CD14-positive monocyte (primary cell): Measurements from ENCODE around the gene LYZL1. TPM values are rescaled to one million over a fixed set of nuclear protein-coding genes. Genes with fewer than 3 reads are reported as not detected.
A peak's percentile ranks its signal among the peaks of the same experiment; 100 is the strongest.

Experiments
- DNase-seq, 3 donors: peaks; one replicate each; pipeline ENCODE4 v3.0.0-alpha.2; 2011 to 2022
- H2AFZ ChIP-seq: 2 replicates; pipeline ENCODE4 v1.6.0; 2012; ENCODE audit warnings: mild to moderate bottlenecking, low read depth, low read length, inconsistent platforms; ENCODE audit not compliant: insufficient read depth, poor library complexity, severe bottlenecking
- H3K27ac ChIP-seq, 2 donors: 1 replicate in 1 of 2; 2 replicates in 1 of 2; pipeline ENCODE4 v1.5.1; 2012 to 2013; ENCODE audit warnings: low read length in 2 of 2, control low read depth in 1 of 2, inconsistent platforms in 1 of 2, low read depth in 1 of 2, mild to moderate bottlenecking in 1 of 2
- H3K27me3 ChIP-seq, 2 donors: one replicate each; pipeline versions ENCODE4 v1.6.0 to v1.6.1; 2011 to 2013; ENCODE audit warnings: low read length in 2 of 2; ENCODE audit not compliant: control insufficient read depth in 2 of 2, insufficient read depth in 2 of 2
- H3K36me3 ChIP-seq, 2 donors: replicated peaks in 1 of 2; 1 replicate in 1 of 2; 2 replicates in 1 of 2; pipeline versions ENCODE4 v1.5.1 to v1.6.1; 2012 to 2013; ENCODE audit warnings: low read length in 2 of 2, control low read depth in 1 of 2, inconsistent platforms in 1 of 2, mild to moderate bottlenecking in 1 of 2; ENCODE audit not compliant: insufficient read depth in 2 of 2, control insufficient read depth in 1 of 2
- H3K4me1 ChIP-seq, 2 donors: 1 replicate in 1 of 2; 2 replicates in 1 of 2; pipeline versions ENCODE4 v1.5.1 to v1.6.1; 2012 to 2013; ENCODE audit warnings: low read length in 2 of 2, control low read depth in 1 of 2, inconsistent platforms in 1 of 2, mild to moderate bottlenecking in 1 of 2, moderate library complexity in 1 of 2; ENCODE audit not compliant: insufficient read depth in 2 of 2, control insufficient read depth in 1 of 2
- H3K4me2 ChIP-seq: replicated peaks from 2 replicates; pipeline ENCODE3; 2012; ENCODE audit warnings: low read length, moderate library complexity, mild to moderate bottlenecking; ENCODE audit not compliant: poor library complexity, severe bottlenecking; ENCODE audit errors: extremely low read depth
- H3K4me3 ChIP-seq, 3 experiments: fragments of 200-600 bp in 1 of 3; sonication (generic) in 1 of 3; replicated peaks in 1 of 3; 1 replicate in 2 of 3; 2 replicates in 1 of 3; pipeline ENCODE4 v1.5.1; 2011 to 2013; ENCODE audit warnings: low read length in 3 of 3, mild to moderate bottlenecking in 3 of 3, control low read depth in 2 of 3, low read depth in 2 of 3, inconsistent platforms in 1 of 3, moderate library complexity in 1 of 3
- H3K79me2 ChIP-seq: 2 replicates; pipeline ENCODE4 v1.6.0; 2012; ENCODE audit warnings: mild to moderate bottlenecking, control low read depth, inconsistent platforms, low read length, moderate library complexity; ENCODE audit not compliant: insufficient read depth
- H3K9ac ChIP-seq: 2 replicates; pipeline ENCODE4 v1.6.0; 2017; ENCODE audit warnings: low read length, mild to moderate bottlenecking; ENCODE audit not compliant: insufficient read depth, poor library complexity, severe bottlenecking
- H3K9me3 ChIP-seq, 2 donors: replicated peaks in 1 of 2; 1 replicate in 1 of 2; 2 replicates in 1 of 2; pipeline versions ENCODE4 v1.5.1 to v1.6.1; 2012 to 2013; ENCODE audit warnings: low read length in 2 of 2, control low read depth in 1 of 2; ENCODE audit not compliant: control insufficient read depth in 1 of 2, insufficient read depth in 1 of 2
- H4K20me1 ChIP-seq: 2 replicates; pipeline ENCODE4 v1.6.0; 2012; ENCODE audit warnings: mild to moderate bottlenecking, low read length, control low read depth, moderate library complexity; ENCODE audit not compliant: insufficient read depth
- H3K27ac Mint-ChIP-seq, 7 donors: one replicate each; pipeline ENCODE4 v1.8.0; 2020; ENCODE audit warnings: mild to moderate bottlenecking in 7 of 7, mixed read lengths in 7 of 7, moderate library complexity in 6 of 7, inconsistent platforms in 2 of 7
- H3K27me3 Mint-ChIP-seq, 3 donors: one replicate each; pipeline ENCODE4 v1.8.0; 2021 to 2022; ENCODE audit warnings: low read depth in 3 of 3, mild to moderate bottlenecking in 3 of 3, mixed read lengths in 3 of 3, moderate library complexity in 3 of 3, inconsistent platforms in 1 of 3
- H3K36me3 Mint-ChIP-seq, 2 donors: one replicate each; pipeline ENCODE4 v1.8.0; 2020; ENCODE audit warnings: mixed read lengths in 2 of 2, inconsistent platforms in 1 of 2, mild to moderate bottlenecking in 1 of 2
- H3K4me1 Mint-ChIP-seq: one replicate; pipeline ENCODE4 v1.8.0; 2020; ENCODE audit warnings: mild to moderate bottlenecking, mixed read lengths
- H3K4me3 Mint-ChIP-seq, 2 donors: one replicate each; pipeline ENCODE4 v1.8.0; 2020; ENCODE audit warnings: mild to moderate bottlenecking in 2 of 2, mixed read lengths in 2 of 2, moderate library complexity in 1 of 2
- H3K9me3 Mint-ChIP-seq, 7 donors: one replicate each; pipeline ENCODE4 v1.8.0; 2020 to 2022; ENCODE audit warnings: mixed read lengths in 7 of 7, mild to moderate bottlenecking in 6 of 7, moderate library complexity in 6 of 7, inconsistent platforms in 2 of 7
- WGBS: methylation state at CpG from one replicate; pipeline ENCODE4 v1.1.5; 2013; ENCODE audit warnings: missing lambda C conversion rate; ENCODE audit not compliant: insufficient coverage; 5-methylcytosine and 5-hydroxymethylcytosine counted together
- intact Hi-C, 2 donors: fragments of 100-400 bp; cut with micrococcal nuclease; formaldehyde crosslinking; loops; one replicate each; pipeline versions ENCODE4 v1.15.0 to v1.15.1; 2023
- polyA plus RNA-seq, 3 donors: library from polyadenylated mRNA; depleted of rRNA in 1 of 3; unstranded in 2 of 3; stranded (reverse) in 1 of 3; fragments of 300-500 nt in 2 of 3; fragments of >200 nt in 1 of 3; fragmentation: Illumina TruSeq in 2 of 3; gene quantifications; 1 replicate in 2 of 3; 2 replicates in 1 of 3; pipeline ENCODE4 v1.2.3, GENCODE V29; 2012 to 2021
- TF ChIP-seq, protein P1 (sequence below): fragments of 200-600 bp; IDR thresholded peaks from one replicate; pipeline ENCODE4 v1.8.0; 2022; ENCODE audit warnings: antibody characterized with exemption, mild to moderate bottlenecking

Gene LYZL1
- polyA plus RNA-seq, 3 donors, result not detected

DNA sequence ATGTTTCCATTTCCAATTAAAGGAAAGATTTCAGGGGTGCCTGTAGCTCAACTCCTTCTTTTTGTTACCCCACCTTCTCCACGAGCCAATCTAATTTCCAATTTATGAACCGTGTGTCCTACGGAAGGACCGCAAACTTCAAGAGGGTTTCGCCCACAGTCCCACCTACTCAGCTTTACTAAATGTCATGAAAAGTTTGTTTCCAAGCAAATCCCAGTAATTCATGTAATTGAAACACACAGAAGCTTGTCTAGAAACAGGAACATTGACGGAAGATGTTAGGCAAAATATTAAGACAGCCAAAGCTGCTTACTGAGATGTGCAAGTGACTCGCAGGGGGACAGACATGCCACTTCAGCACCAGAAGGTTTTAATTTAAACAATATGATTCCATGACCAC, 32.9 kb upstream of the LYZL1 start:
- Mint-ChIP-seq H3K27ac (no peak overlapping the region), H3K9me3 (peaks cover 0 to 6% (median 0%) of the 10 kb centered on the region in 7 donors), H3K27me3 (peaks cover 7 to 16% (median 16%) of the 10 kb centered on the region in 3 donors), H3K36me3 (no peaks in the 10 kb centered on the region), H3K4me1 (peaks cover 21% of the 10 kb centered on the region), H3K4me3 (no peak overlapping the region)
- peaks cover 5 to 7% of the 10 kb centered on the region in 2 donors for H3K4me1 ChIP-seq
- no peak overlapping the region for H3K4me2 ChIP-seq
- no peaks in the 10 kb centered on the region for H4K20me1 ChIP-seq
- H3K9me3 ChIP-seq, result no peaks in the 10 kb centered on the region
- no peaks in the 10 kb centered on the region for H3K36me3 ChIP-seq
- H3K79me2 ChIP-seq, result no peaks in the 10 kb centered on the region
- peaks cover 0 to 3% of the 10 kb centered on the region in 2 donors for H3K27me3 ChIP-seq
- intact Hi-C loops, result no loop called here
- TF ChIP-seq, protein P1, sequence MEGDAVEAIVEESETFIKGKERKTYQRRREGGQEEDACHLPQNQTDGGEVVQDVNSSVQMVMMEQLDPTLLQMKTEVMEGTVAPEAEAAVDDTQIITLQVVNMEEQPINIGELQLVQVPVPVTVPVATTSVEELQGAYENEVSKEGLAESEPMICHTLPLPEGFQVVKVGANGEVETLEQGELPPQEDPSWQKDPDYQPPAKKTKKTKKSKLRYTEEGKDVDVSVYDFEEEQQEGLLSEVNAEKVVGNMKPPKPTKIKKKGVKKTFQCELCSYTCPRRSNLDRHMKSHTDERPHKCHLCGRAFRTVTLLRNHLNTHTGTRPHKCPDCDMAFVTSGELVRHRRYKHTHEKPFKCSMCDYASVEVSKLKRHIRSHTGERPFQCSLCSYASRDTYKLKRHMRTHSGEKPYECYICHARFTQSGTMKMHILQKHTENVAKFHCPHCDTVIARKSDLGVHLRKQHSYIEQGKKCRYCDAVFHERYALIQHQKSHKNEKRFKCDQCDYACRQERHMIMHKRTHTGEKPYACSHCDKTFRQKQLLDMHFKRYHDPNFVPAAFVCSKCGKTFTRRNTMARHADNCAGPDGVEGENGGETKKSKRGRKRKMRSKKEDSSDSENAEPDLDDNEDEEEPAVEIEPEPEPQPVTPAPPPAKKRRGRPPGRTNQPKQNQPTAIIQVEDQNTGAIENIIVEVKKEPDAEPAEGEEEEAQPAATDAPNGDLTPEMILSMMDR, result no peak
- H3K4me3 ChIP-seq, result no peak overlapping the region
- H3K9ac ChIP-seq, result no peak overlapping the region
- no peak overlapping the region for H2AFZ ChIP-seq
- WGBS, result 100% methylated on average over 5 of the region's 7 CpGs
- no peak overlapping the region for H3K27ac ChIP-seq
- no peak for DNase-seq

DNA sequence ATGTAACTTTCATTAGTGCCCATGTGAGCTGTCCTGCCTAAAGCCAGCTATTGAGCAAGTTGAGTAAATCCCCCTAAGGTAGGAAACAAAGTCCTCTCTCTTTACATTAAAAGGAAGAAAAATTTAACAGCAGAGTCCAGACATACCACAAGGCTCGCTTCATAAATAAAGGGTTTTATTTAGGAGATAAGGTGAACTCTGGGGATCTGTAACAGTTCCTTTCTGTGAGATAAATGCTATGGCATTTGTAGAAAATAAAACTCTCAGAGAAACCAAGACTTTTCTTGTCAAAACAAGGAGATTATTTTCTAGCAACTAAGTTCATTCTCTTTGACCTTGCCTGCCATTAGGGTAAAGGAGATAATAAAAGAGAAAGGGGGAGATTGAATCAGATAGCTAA, 32.3 kb upstream of the LYZL1 start:
- no peak overlapping the region for H3K4me3 ChIP-seq
- Mint-ChIP-seq H3K4me1 (peaks cover 21% of the 10 kb centered on the region), H3K9me3 (peaks cover 0 to 9% (median 0%) of the 10 kb centered on the region in 7 donors), H3K36me3 (no peaks in the 10 kb centered on the region), H3K27ac (no peak overlapping the region), H3K4me3 (no peak overlapping the region), H3K27me3 (peaks cover 7 to 21% (median 14%) of the 10 kb centered on the region in 3 donors)
- peak overlapping the region; percentile 24 for H2AFZ ChIP-seq
- no peaks in the 10 kb centered on the region for H3K79me2 ChIP-seq
- no peak overlapping the region for H3K27ac ChIP-seq
- H3K9me3 ChIP-seq, result no peaks in the 10 kb centered on the region
- TF ChIP-seq, protein P1, result no peak
- no peaks in the 10 kb centered on the region for H3K36me3 ChIP-seq
- peaks cover 0 to under 1% of the 10 kb centered on the region in 2 donors for H3K27me3 ChIP-seq
- no peak overlapping the region for H3K9ac ChIP-seq
- DNase-seq, result no peak
- intact Hi-C loops, result no loop called here
- peaks cover 5 to 7% of the 10 kb centered on the region in 2 donors for H3K4me1 ChIP-seq
- no CpG with 5 or more reads among the region's 1 CpG for WGBS
- H4K20me1 ChIP-seq, result no peaks in the 10 kb centered on the region
- peak overlapping the region; percentile 38 for H3K4me2 ChIP-seq
